Endothelial cell of umbilical vein (primary cell): Measurements from ENCODE around the gene NKRF.

ENCODE experiments used
- EZH2 ChIP-seq: IDR thresholded peaks from 2 replicates; pipeline ENCODE4 v1.6.1; 2012; ENCODE audit warnings: borderline replicate concordance, low read depth, mild to moderate bottlenecking, moderate library complexity, low read length, inconsistent platforms; ENCODE audit not compliant: severe bottlenecking
- GATA2 ChIP-seq: IDR thresholded peaks from 2 replicates; pipeline ENCODE4 v1.7.0; 2011; ENCODE audit warnings: low read depth, mild to moderate bottlenecking, moderate library complexity, mixed read lengths, low read length; ENCODE audit not compliant: insufficient read length, insufficient read depth
- MYC ChIP-seq: IDR thresholded peaks from one replicate; pipeline ENCODE4 v1.6.1; 2011; ENCODE audit warnings: mild to moderate bottlenecking, low read depth, low read length
- POLR2A ChIP-seq: IDR thresholded peaks from 2 replicates; pipeline ENCODE4 v1.6.1; 2012; ENCODE audit warnings: low read depth, mild to moderate bottlenecking, control low read depth, low read length
- POLR2AphosphoS5 ChIP-seq: IDR thresholded peaks from 2 replicates; pipeline ENCODE4 v1.6.1; 2012; ENCODE audit warnings: low read depth, mild to moderate bottlenecking, control low read depth, low read length, moderate library complexity; ENCODE audit not compliant: insufficient read depth
- TF ChIP-seq, protein P1 (sequence below), 2 donors: IDR thresholded peaks; 1 replicate in 1 of 2; 2 replicates in 1 of 2; pipeline ENCODE4 v1.5.1; 2011; ENCODE audit warnings: low read length in 2 of 2, mild to moderate bottlenecking in 2 of 2, moderate library complexity in 2 of 2, control low read depth in 1 of 2, inconsistent platforms in 1 of 2, low read depth in 1 of 2; ENCODE audit not compliant: insufficient read depth in 1 of 2; ENCODE audit errors: extremely low read depth in 1 of 2
- TF ChIP-seq, protein P2 (sequence below): IDR thresholded peaks from 2 replicates; pipeline ENCODE4 v1.6.1; 2011; ENCODE audit not compliant: insufficient read depth, insufficient read length

DNA sequence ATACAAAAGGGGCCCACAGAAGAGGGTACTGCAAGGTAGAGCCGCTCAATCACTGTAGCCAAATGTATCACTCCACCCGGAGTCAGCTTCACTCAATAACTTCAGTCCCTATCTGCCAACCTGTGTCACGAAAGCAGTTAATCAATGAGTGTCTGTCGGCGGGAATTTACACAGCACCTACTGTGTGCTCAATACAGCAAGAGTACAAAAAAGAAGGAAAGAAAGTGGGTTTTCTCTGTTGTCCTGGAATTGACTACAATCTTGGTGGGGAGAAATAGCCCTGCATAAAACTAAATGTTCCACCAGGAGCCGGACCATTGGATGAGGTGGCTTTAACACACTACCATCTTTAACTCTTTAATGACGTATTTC is 780 bp upstream of the NKRF start:
- TF ChIP-seq, protein P1, sequence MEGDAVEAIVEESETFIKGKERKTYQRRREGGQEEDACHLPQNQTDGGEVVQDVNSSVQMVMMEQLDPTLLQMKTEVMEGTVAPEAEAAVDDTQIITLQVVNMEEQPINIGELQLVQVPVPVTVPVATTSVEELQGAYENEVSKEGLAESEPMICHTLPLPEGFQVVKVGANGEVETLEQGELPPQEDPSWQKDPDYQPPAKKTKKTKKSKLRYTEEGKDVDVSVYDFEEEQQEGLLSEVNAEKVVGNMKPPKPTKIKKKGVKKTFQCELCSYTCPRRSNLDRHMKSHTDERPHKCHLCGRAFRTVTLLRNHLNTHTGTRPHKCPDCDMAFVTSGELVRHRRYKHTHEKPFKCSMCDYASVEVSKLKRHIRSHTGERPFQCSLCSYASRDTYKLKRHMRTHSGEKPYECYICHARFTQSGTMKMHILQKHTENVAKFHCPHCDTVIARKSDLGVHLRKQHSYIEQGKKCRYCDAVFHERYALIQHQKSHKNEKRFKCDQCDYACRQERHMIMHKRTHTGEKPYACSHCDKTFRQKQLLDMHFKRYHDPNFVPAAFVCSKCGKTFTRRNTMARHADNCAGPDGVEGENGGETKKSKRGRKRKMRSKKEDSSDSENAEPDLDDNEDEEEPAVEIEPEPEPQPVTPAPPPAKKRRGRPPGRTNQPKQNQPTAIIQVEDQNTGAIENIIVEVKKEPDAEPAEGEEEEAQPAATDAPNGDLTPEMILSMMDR (IDR thresholded peaks at IDR 0.05; ENCODE audit: extremely low read depth in 1 of 2, insufficient read depth in 1 of 2, low read depth in 1 of 2, low read length in 2 of 2), result no peak
- TF ChIP-seq POLR2A (no peak), EZH2 (no peak), POLR2AphosphoS5 (no peak), GATA2 (no peak), MYC (no peak)
- TF ChIP-seq, protein P2, sequence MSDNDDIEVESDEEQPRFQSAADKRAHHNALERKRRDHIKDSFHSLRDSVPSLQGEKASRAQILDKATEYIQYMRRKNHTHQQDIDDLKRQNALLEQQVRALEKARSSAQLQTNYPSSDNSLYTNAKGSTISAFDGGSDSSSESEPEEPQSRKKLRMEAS, result no peak
